Liver (tissue), 9 donors: ENCODE results near the gene TNFSF10. TPM values are rescaled to one million over a fixed set of nuclear protein-coding genes. Genes with fewer than 3 reads are reported as not detected.
"Not testable (repeated sequence)": the region's sequence is repeated elsewhere in the genome, so short reads cannot be mapped to it uniquely, and the experiment has no call there.

Source experiments
- DNase-seq: peaks from one replicate; pipeline ENCODE4 v3.0.0-alpha.2; 2017; ENCODE audit warnings: low spot score
- H3K27ac ChIP-seq, 2 donors: one replicate each; pipeline ENCODE4 v1.7.0; 2013; ENCODE audit warnings: inconsistent platforms in 2 of 2, low read length in 2 of 2, control low read depth in 1 of 2, low read depth in 1 of 2, mild to moderate bottlenecking in 1 of 2
- H3K27me3 ChIP-seq, 4 donors: one replicate each; pipeline versions ENCODE4 v1.6.1 to v1.7.0; 2013; ENCODE audit warnings: low read length in 3 of 4, inconsistent platforms in 1 of 4, mild to moderate bottlenecking in 1 of 4, moderate library complexity in 1 of 4; ENCODE audit not compliant: control insufficient read depth in 4 of 4, insufficient read depth in 4 of 4
- H3K36me3 ChIP-seq, 4 donors: one replicate each; pipeline versions ENCODE4 v1.6.1 to v1.7.0; 2013; ENCODE audit warnings: low read length in 3 of 4, mild to moderate bottlenecking in 3 of 4, low read depth in 1 of 4, moderate library complexity in 1 of 4; ENCODE audit not compliant: control insufficient read depth in 4 of 4, insufficient read depth in 3 of 4
- H3K4me1 ChIP-seq, 4 donors: one replicate each; pipeline versions ENCODE4 v1.6.1 to v1.7.0; 2013; ENCODE audit warnings: low read length in 3 of 4, mild to moderate bottlenecking in 3 of 4, moderate library complexity in 1 of 4; ENCODE audit not compliant: control insufficient read depth in 4 of 4, insufficient read depth in 4 of 4
- H3K4me3 ChIP-seq, 3 donors: one replicate each; pipeline versions ENCODE4 v1.6.1 to v1.7.0; 2013; ENCODE audit warnings: low read length in 3 of 3, control low read depth in 1 of 3, low read depth in 1 of 3, mild to moderate bottlenecking in 1 of 3
- H3K9ac ChIP-seq, 2 donors: one replicate each; pipeline ENCODE4 v1.7.0; 2013; ENCODE audit warnings: low read length in 2 of 2, mild to moderate bottlenecking in 2 of 2, moderate library complexity in 2 of 2, control low read depth in 1 of 2, low read depth in 1 of 2
- H3K9me3 ChIP-seq, 4 donors: one replicate each; pipeline versions ENCODE4 v1.6.1 to v1.7.0; 2013; ENCODE audit warnings: low read length in 3 of 4; ENCODE audit not compliant: control insufficient read depth in 4 of 4
- EGR1 ChIP-seq, 2 donors: IDR thresholded peaks; 2 replicates each; pipeline ENCODE4 v1.6.1; 2016 to 2018; ENCODE audit warnings: antibody characterized with exemption in 2 of 2, low read depth in 2 of 2
- FOXA1 ChIP-seq: IDR thresholded peaks from 2 replicates; pipeline ENCODE4 v1.6.1; 2016; ENCODE audit warnings: antibody characterized with exemption
- GABPA ChIP-seq, 2 donors: IDR thresholded peaks in 1 of 2; conservative IDR thresholded peaks in 1 of 2; 2 replicates each; pipeline ENCODE4 v1.6.1; 2016; ENCODE audit warnings: antibody characterized with exemption in 2 of 2, mild to moderate bottlenecking in 1 of 2, moderate library complexity in 1 of 2
- HNF4G ChIP-seq: IDR thresholded peaks from 2 replicates; pipeline ENCODE4 v1.6.1; 2016; ENCODE audit warnings: antibody characterized with exemption
- NR2F2 ChIP-seq: IDR thresholded peaks from 2 replicates; pipeline ENCODE4 v1.6.1; 2016; ENCODE audit warnings: antibody characterized with exemption
- RAD21 ChIP-seq, 2 donors: IDR thresholded peaks; 2 replicates each; pipeline ENCODE4 v1.6.1; 2016; ENCODE audit warnings: antibody characterized with exemption in 2 of 2, mild to moderate bottlenecking in 2 of 2
- SP1 ChIP-seq: IDR thresholded peaks from 2 replicates; pipeline ENCODE4 v1.6.1; 2018; ENCODE audit warnings: antibody characterized with exemption, mild to moderate bottlenecking
- TAF1 ChIP-seq: conservative IDR thresholded peaks from 2 replicates; pipeline ENCODE4 v1.6.1; 2016; ENCODE audit warnings: antibody characterized with exemption, mild to moderate bottlenecking
- YY1 ChIP-seq: IDR thresholded peaks from 2 replicates; pipeline ENCODE4 v1.6.1; 2016; ENCODE audit warnings: antibody characterized with exemption, mild to moderate bottlenecking
- WGBS: extraction: QIAGEN DNeasy Blood & Tissue Kit; methylation state at CpG from one replicate; pipeline ENCODE4 v1.1.7; 2013; 5-methylcytosine and 5-hydroxymethylcytosine counted together
- polyA plus RNA-seq, 2 donors: library from polyadenylated mRNA; stranded (reverse) in 1 of 2; unstranded in 1 of 2; fragments of 200-250 nt in 1 of 2; fragments of >200 nt in 1 of 2; fragmentation: Nextera tagmentation in 1 of 2; extraction: Ambion mirVana in 1 of 2; gene quantifications; one replicate each; pipeline versions ENCODE4 v1.2.1 to v1.2.3, GENCODE V29; 2013 to 2015
- total RNA-seq, 2 donors: library from RNA; depleted of rRNA; stranded (reverse); fragments of >200 nt; gene quantifications; one replicate each; pipeline ENCODE4 v1.2.3, GENCODE V29; 2014
- TF ChIP-seq, protein P1 (sequence below): fragments of 150-350 bp; IDR thresholded peaks from 2 replicates; pipeline ENCODE4 v1.5.1; 2017; ENCODE audit warnings: improper control_type of control experiment, low read depth, low read length; ENCODE audit not compliant: missing input control
- donor health status: healthy.
- donor health status: healthy.
- donor health status: healthy.
- donor health status: healthy.
- donor health status: healthy.

Gene TNFSF10
- total and polyA plus RNA-seq, 4 donors = 16.2 to 67.1 (median 37.5) TPM

DNA sequence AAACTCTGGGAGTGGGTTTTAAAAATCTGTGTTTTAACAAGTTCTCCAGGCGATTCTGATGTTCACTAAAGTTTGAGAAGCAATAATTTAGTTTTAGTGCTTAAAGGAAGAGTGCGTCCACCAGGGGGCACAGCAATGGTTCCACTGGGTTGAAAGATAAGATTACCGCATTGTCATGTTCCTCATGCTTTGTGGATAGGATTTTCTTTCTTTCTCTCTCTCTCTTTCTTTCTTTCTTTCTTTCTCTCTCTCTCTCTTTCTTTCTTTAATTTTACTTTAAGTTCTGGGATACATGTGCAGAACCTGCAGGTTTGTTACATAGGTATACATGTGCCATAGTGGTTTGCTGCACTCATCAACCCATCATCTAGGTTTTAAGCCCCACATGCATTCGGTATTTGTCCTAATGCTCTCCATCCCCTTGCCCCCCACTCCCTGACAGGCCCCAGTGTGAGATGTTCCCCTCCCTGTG is 33.0 kb downstream of the TNFSF10 start:
- DNase-seq = peak; percentile 76
- TF ChIP-seq RAD21 (IDR thresholded peaks at IDR 0.05) = peak; percentile 95 to 98
- TF ChIP-seq, protein P1, sequence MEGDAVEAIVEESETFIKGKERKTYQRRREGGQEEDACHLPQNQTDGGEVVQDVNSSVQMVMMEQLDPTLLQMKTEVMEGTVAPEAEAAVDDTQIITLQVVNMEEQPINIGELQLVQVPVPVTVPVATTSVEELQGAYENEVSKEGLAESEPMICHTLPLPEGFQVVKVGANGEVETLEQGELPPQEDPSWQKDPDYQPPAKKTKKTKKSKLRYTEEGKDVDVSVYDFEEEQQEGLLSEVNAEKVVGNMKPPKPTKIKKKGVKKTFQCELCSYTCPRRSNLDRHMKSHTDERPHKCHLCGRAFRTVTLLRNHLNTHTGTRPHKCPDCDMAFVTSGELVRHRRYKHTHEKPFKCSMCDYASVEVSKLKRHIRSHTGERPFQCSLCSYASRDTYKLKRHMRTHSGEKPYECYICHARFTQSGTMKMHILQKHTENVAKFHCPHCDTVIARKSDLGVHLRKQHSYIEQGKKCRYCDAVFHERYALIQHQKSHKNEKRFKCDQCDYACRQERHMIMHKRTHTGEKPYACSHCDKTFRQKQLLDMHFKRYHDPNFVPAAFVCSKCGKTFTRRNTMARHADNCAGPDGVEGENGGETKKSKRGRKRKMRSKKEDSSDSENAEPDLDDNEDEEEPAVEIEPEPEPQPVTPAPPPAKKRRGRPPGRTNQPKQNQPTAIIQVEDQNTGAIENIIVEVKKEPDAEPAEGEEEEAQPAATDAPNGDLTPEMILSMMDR = peak; percentile 79
- not testable (repeated sequence) for H3K27ac ChIP-seq, H3K9ac ChIP-seq, H3K9me3 ChIP-seq, H3K4me3 ChIP-seq, H3K36me3 ChIP-seq, H3K4me1 ChIP-seq, H3K27me3 ChIP-seq
- WGBS = 21% methylated on average over 4 of the region's 4 CpGs

DNA sequence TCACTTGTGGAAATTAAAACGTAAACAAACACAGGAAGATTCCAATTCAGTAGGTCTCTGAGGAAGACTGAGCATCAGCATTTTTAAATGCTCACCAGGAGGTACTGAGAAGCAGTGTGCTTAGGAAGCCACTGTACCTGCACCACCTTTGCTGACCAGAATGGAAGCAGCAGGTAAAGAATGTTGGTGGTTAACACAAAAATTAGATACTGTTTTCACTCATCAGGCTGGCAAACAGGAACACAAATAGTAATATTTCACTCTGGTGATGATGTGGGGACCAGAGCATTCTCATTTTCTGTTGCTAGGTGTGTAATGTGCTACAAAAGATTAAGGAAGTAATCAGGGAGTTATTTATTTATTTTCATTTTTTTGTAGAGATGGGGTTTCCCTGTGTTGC is 45.1 kb downstream of the TNFSF10 start:
- Histone ChIP-seq H3K9ac (no peak overlapping the region), H3K4me3 (no peak overlapping the region), H3K36me3 (no peaks in the 10 kb centered on the region), H3K27ac (peak overlapping the region in 1 of 2 donors; percentile 7), H3K9me3 (no peaks in the 10 kb centered on the region), H3K27me3 (no peaks in the 10 kb centered on the region), H3K4me1 (peaks cover 0 to 5% (median 0%) of the 10 kb centered on the region in 4 donors)
- no peak for DNase-seq
- WGBS = 54% methylated on average over 1 of the region's 1 CpG
- TF ChIP-seq RAD21 (IDR thresholded peaks at IDR 0.05) = no peak
- no peak for TF ChIP-seq HNF4G

DNA sequence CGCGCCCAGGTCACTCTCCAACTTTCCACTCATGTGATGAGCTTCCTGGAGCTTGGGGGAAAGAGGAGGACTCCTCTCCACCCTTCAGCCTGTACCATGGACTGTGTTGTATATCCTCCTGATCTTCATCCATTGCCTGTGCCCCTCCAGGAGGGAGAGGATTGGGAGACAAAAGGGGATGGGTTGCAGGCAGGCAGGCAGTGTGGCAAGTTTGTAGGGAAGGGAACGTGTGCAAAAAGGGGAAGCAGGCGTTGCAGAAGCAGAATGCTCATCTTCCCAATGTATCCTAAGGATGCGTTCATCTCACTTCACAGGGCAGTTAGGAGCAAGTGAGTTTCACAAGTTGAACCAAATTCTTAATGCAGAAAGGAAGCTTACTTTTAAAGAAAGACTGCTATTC is 46.9 kb downstream of the TNFSF10 start:
- no peak overlapping the region for H3K27ac ChIP-seq
- DNase-seq = no peak
- no peak overlapping the region for H3K9ac ChIP-seq
- no peaks in the 10 kb centered on the region for H3K36me3 ChIP-seq
- H3K4me3 ChIP-seq = peak overlapping the region; percentile 2 to 76 (median 53)
- H3K27me3 ChIP-seq = no peaks in the 10 kb centered on the region
- peaks cover 0 to 5% (median 0%) of the 10 kb centered on the region in 4 donors for H3K4me1 ChIP-seq
- WGBS = 78% methylated on average over 5 of the region's 5 CpGs
- no peak for TF ChIP-seq FOXA1
- TF ChIP-seq SP1 = no peak
- TF ChIP-seq EGR1 (IDR thresholded peaks at IDR 0.05; ENCODE audit: low read depth in 2 of 2) = no peak
- no peak for TF ChIP-seq TAF1
- no peak for TF ChIP-seq YY1
- no peak for TF ChIP-seq RAD21 (IDR thresholded peaks at IDR 0.05)
- TF ChIP-seq, protein P1 = no peak
- TF ChIP-seq NR2F2 = no peak
- TF ChIP-seq GABPA (IDR thresholded peaks at IDR 0.05 in 1 of 2, conservative IDR thresholded peaks at IDR 0.05 in 1 of 2) = no peak
- no peaks in the 10 kb centered on the region for H3K9me3 ChIP-seq
